Activated naive CD8-positive, alpha-beta T cell treated with anti-CD3 and anti-CD28 coated beads, Interleukin-2, amount 10 ng/mL, durations not matched to agents 7 days and 5 days (primary cell): Measurements from ENCODE around the gene NMRK1. TPM values are rescaled to one million over a fixed set of nuclear protein-coding genes. Genes with fewer than 3 reads are reported as not detected.

ENCODE experiments used
- ATAC-seq: fragments of 150-1000 bp; cut with Tn5 transposase; one replicate; pipeline ENCODE4 v1.10.0; 2021; ENCODE audit warnings: low read depth, moderate library complexity
- POLR2A ChIA-PET: fragments of 350-600 bp; sonication (Branson Sonifier 250); formaldehyde crosslinking; loops from one replicate; lab custom pipeline; 2021; ENCODE audit warnings: antibody characterized with exemption; lab: Charles Lee
- DNase-seq: peaks from one replicate; pipeline ENCODE4 v3.0.0; 2021
- H3K27ac Mint-ChIP-seq: one replicate; pipeline ENCODE4 v1.8.0; 2022; ENCODE audit warnings: mild to moderate bottlenecking, mixed read lengths
- H3K27me3 Mint-ChIP-seq: one replicate; pipeline ENCODE4 v1.8.0; 2022; ENCODE audit warnings: mild to moderate bottlenecking, moderate library complexity, mixed read lengths
- H3K36me3 Mint-ChIP-seq: one replicate; pipeline ENCODE4 v1.8.0; 2021; ENCODE audit warnings: mild to moderate bottlenecking, mixed read lengths
- H3K4me1 Mint-ChIP-seq: one replicate; pipeline ENCODE4 v1.8.0; 2021; ENCODE audit warnings: mixed read lengths
- H3K4me3 Mint-ChIP-seq: one replicate; pipeline ENCODE4 v1.8.0; 2022; ENCODE audit warnings: mild to moderate bottlenecking, moderate library complexity, mixed read lengths
- H3K9me3 Mint-ChIP-seq: one replicate; pipeline ENCODE4 v1.8.0; 2021; ENCODE audit warnings: mixed read lengths
- total RNA-seq, 2 experiments: library from RNA; stranded (reverse); gene quantifications; one replicate each; pipeline ENCODE4 v1.2.3, GENCODE V29; 2021

Gene NMRK1
- total RNA-seq, 2 experiments from 2014 or later = 45.0 to 46.2 TPM

DNA sequence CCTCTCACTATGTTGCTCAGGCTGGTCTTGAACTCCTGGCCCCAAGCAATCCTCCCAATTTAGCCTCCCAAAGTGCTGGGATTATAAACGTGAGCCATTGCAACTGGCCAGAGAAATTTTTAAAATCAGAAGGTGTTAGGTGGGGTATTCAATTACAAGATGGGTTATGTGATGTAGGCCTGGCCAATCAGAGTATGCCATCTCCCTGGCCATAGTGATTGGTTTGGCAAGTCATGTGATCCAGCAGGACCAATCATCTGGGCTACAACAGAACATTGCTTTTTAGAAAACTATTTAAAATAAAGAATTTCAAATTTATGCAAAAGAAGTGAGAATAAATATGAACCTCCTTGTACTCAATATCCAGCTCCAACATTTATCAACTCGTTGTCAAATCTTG lies 22.4 kb downstream of the NMRK1 start:
- no peaks in the 10 kb centered on the region for H3K4me1 Mint-ChIP-seq
- DNase-seq (no peak), ATAC-seq (no peak)
- H3K9me3 Mint-ChIP-seq = no peaks in the 10 kb centered on the region
- POLR2A ChIA-PET = no interaction called here
- H3K4me3 Mint-ChIP-seq = no peak overlapping the region
- H3K27ac Mint-ChIP-seq = no peak overlapping the region
- peaks cover 7% of the 10 kb centered on the region for H3K36me3 Mint-ChIP-seq
- no peaks in the 10 kb centered on the region for H3K27me3 Mint-ChIP-seq

DNA sequence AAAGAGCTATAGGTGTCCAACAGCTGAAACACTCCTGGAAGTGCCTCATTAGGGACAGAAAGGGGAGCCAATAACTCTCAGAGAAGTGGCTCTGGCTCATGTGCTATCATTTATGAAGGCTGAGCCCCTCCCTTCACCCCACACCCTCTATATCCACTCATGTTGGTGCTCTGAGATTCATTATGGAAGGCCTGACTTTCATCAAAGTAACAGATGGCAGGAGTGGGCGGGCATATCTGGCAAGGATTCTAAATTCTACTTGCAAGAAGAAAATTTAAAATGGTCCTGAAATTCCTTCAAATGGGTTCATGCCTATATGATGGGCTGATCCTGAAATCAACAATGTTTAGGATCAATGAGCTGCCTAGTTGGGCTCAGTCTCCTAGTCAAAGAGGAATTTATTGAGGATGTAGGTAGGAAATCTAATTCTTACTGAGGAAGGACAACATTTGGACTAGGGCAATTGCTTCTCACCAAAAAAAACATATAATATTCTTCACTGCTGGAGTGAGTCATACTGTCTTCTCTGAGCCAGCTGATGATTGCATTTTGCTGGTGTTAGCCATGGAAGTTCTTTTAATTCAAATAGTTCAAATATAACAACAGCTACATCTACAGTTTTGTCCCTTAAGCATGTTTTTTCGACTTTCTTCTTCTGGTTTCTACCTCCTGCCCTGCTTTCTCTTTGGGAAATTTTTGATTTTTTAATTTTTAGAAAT lies 23.5 kb downstream of the NMRK1 start:
- Mint-ChIP-seq H3K4me3 (no peak overlapping the region), H3K36me3 (peaks cover 10% of the 10 kb centered on the region), H3K9me3 (peaks cover 1% of the 10 kb centered on the region), H3K27ac (no peak overlapping the region), H3K4me1 (no peaks in the 10 kb centered on the region), H3K27me3 (no peaks in the 10 kb centered on the region)
- POLR2A ChIA-PET = interaction anchor here (1.0 kb wide), 1 partner anchor 36 kb away, joined by 3 read pairs; the partner anchor contains the start of gene CARNMT1
- ATAC-seq = no peak
- no peak for DNase-seq

DNA sequence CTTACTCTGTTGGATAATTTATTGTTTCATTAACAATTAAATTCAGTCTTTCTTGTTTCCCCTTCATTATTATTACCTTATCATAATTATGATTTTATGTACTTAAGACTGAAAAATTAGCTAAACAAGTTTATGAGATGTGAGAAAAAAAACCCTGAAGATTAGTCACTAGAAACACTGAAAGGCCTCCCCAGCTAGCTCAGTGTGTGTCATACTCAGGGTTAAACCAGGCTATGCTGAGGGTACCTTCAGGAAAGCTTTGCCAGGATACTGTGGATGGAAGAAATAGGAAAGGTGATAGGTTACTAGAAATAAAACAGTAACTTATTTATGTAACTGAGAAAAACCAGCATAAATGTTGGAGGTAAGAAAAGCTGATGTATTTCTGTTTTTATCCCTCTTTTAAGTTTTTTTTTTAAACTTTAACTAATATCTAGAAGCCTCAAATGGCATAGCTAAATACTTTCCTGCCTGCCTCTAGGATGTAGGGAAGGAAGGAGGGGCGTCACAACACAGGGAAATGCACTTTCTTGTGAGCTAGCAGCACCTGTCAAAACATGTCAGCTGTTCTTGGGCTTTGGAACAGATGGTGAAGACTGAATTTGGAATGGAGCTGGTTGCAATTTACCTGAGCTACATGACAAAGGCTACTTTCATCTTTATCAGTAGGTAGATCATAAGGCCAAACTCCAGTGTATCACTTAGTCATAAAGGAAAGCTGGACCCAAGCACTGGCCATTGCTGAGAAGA lies 24.2 kb downstream of the NMRK1 start:
- Mint-ChIP-seq H3K27ac (no peak overlapping the region), H3K36me3 (peaks cover 10% of the 10 kb centered on the region), H3K27me3 (no peaks in the 10 kb centered on the region), H3K9me3 (peaks cover 1% of the 10 kb centered on the region), H3K4me3 (no peak overlapping the region), H3K4me1 (no peaks in the 10 kb centered on the region)
- DNase-seq (no peak), ATAC-seq (no peak)
- POLR2A ChIA-PET = interaction anchor here (1.0 kb wide), 1 partner anchor 35 kb away, joined by 3 read pairs; the partner anchor contains the start of gene CARNMT1

DNA sequence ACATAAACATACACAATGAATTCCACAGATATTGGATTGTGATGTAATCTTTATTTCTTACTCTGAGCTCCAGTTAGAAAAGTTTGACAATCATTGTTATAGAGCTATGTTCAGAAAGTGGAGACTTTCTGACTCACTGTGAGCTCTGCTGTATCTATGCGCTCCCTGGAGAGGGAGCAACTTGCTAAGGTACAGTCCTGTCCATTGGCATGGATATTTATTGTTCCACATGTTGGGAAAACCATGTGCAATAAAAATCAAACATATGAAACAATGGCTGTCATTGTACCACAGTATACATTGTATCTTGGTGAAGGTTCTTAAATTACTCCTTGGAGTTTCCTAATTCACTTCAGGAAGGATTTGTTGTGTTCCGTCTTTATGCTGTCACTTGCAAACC lies 26.8 kb downstream of the NMRK1 start:
- ATAC-seq (no peak), DNase-seq (no peak)
- peaks cover 5% of the 10 kb centered on the region for H3K36me3 Mint-ChIP-seq
- H3K4me3 Mint-ChIP-seq = no peak overlapping the region
- H3K4me1 Mint-ChIP-seq = no peaks in the 10 kb centered on the region
- POLR2A ChIA-PET = interaction anchor here (0.5 to 0.6 kb wide), 2 partner anchors 24 to 32 kb away, joined by 3 read pairs; no protein-coding TSS in a partner anchor
- no peak overlapping the region for H3K27ac Mint-ChIP-seq
- H3K27me3 Mint-ChIP-seq = no peaks in the 10 kb centered on the region
- peaks cover 1% of the 10 kb centered on the region for H3K9me3 Mint-ChIP-seq

DNA sequence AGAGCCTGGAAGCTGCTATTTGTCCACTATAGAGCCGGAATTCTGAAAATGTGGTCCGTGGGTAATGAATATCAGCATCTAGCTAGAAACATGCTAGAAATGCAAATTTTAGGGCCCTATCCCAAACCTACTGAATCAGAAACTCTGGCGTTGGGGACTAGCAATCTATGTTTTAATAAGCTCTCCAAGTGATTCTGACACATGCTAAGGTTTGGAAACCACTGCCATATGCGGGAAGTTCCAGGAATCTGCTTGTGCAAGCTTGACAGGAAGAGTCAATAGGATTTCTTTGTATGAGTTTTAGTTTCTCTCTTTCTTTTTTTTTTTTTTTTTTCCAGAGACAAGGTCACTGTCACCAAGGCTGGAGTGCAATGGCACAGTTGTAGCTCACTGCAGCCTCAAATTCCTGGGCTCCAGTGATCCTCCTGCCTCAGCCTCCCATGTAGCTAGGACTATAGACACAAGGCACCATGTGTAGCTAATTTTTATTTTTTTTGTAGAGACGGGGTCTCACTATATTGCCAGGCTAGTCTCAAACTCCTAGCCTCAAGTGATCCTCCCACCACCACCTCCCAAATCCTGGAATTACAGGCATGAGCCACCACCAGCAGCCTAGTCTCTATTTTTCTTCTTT lies 33.5 kb downstream of the NMRK1 start:
- DNase-seq = no peak
- peaks cover 3% of the 10 kb centered on the region for H3K9me3 Mint-ChIP-seq
- H3K27me3 Mint-ChIP-seq = peaks cover 2% of the 10 kb centered on the region
- no peaks in the 10 kb centered on the region for H3K4me1 Mint-ChIP-seq
- no peak overlapping the region for H3K27ac Mint-ChIP-seq
- peaks cover under 1% of the 10 kb centered on the region for H3K36me3 Mint-ChIP-seq
- POLR2A ChIA-PET = no interaction called here
- ATAC-seq = no peak
- no peak overlapping the region for H3K4me3 Mint-ChIP-seq

DNA sequence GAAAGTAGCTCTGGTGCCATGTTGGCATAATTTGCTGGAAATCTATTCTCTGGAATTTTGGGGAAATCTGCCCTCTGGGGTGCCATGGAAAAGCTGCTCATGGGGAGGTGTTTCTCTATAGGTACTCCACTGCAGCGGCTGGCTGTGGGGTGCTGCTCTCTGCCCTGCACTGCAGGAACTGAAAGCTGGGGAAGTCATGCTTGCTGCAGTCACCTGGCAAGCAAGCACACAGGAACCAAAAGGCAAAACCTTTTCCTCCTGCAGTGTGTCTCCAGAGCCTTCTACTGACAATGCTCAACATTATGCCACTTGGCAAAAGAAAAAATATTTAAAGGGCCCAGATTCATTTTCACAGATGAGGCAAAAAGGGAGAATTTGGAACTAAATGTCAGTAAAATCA lies 34.1 kb downstream of the NMRK1 start:
- Mint-ChIP-seq H3K27ac (no peak overlapping the region), H3K36me3 (no peaks in the 10 kb centered on the region)
- no peak for ATAC-seq

DNA sequence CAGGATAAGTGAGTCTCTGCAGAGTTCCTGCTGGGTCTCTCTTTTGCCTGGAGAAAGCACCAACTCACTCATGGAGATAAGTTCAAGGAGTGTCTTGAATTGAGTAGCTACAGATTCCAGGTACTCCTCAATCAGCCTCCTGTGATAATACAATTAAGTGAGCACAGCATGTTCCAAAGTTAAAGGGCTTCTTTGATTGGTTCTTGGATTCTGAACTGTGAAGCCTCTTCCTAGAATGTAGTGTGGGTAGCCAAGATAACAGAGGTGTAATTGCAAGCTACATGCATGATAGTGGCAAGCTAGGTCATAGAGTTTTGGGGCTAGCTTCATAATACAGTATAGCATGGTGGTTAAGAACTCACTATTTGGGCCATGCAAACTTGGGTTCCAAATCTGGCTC lies 36.7 kb downstream of the NMRK1 start:
- Mint-ChIP-seq H3K4me1 (no peaks in the 10 kb centered on the region), H3K27me3 (peaks cover 4% of the 10 kb centered on the region), H3K36me3 (no peaks in the 10 kb centered on the region), H3K27ac (no peak overlapping the region), H3K9me3 (peaks cover 3% of the 10 kb centered on the region), H3K4me3 (no peak overlapping the region)
- DNase-seq = no peak
- POLR2A ChIA-PET = no interaction called here
- no peak for ATAC-seq

More for the DNA sequence above, 34.1 kb downstream of the NMRK1 start:
- Mint-ChIP-seq H3K4me1 (no peaks in the 10 kb centered on the region), H3K27me3 (peaks cover 2% of the 10 kb centered on the region), H3K9me3 (peaks cover 3% of the 10 kb centered on the region), H3K4me3 (no peak overlapping the region)
- DNase-seq = no peak
- POLR2A ChIA-PET = no interaction called here

DNA sequence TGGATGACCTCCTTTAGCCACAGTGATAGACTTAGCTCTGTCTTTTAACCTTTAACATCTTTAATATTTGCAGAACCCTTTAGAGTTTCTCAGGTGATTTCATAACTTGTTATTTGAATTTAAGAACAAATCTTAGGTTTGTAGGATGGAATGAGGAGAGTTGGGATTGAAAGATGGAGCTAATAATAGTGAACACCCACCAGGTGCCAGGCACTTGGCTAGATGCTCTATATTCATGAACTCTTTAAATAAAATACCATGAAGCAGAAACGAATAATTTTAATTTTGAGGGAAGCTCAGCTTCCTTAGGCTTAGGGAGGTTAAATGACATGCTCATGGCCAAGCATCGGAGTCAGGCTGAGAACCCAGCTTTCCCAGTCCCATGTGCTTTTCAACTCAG lies 40.4 kb downstream of the NMRK1 start:
- ATAC-seq = no peak
- no peak overlapping the region for H3K27ac Mint-ChIP-seq
- POLR2A ChIA-PET = no interaction called here
- H3K27me3 Mint-ChIP-seq = peaks cover 14% of the 10 kb centered on the region
- H3K36me3 Mint-ChIP-seq = no peaks in the 10 kb centered on the region
- no peaks in the 10 kb centered on the region for H3K4me1 Mint-ChIP-seq
- no peak overlapping the region for H3K4me3 Mint-ChIP-seq
- peaks cover 1% of the 10 kb centered on the region for H3K9me3 Mint-ChIP-seq
- DNase-seq = no peak

DNA sequence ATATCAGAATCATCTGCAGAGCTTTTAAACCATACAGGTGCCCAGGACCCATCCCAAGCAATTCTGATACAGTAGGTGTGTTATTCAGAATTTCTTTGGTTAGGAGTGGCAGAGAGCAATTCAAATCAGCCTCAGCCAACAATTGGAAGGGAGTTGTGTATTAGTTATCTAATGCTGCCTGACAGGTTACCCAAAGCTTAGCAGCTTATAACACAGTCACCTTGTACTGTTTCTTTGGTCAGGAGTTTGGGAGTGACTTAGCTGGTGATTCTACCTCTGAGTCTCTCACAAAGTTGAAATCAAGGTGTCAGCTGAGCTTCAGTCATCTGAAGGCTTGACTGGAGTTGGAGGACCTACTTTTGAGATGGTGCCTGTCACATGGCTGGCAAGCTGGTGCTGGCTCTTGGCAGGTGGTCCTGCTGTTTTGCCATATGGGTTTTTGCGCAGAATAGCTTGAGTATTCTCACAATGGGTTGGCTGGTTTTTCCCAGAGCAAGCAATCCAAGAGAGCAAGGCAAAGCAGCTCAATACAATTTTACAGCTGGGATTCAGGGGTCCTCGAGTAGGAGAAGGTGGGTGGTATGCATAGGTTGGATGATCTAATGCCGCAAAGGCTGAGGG lies 41.1 kb downstream of the NMRK1 start:
- Mint-ChIP-seq H3K27me3 (peaks cover 14% of the 10 kb centered on the region), H3K27ac (no peak overlapping the region)

DNA sequence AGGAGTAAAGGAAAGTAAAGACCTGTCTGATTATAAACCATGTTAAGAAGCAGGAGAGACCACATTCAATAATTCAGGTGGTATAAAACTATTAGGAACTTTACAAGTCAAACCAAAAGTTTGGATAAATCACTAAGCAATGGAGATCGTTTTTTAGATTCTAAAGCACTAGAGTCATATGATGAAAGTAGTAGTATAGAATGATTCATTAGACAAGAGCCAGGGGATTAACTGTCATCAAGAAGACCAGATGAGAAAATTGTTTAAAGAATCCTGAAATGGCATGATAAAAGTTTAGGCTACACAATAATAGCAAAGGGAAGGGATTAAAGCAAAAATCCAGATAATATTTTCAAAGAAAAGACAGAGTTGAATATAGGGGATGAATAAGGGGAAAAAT lies 46.9 kb downstream of the NMRK1 start:
- Mint-ChIP-seq H3K27me3 (peaks cover 11% of the 10 kb centered on the region), H3K27ac (no peak overlapping the region), H3K4me3 (no peak overlapping the region), H3K4me1 (no peaks in the 10 kb centered on the region), H3K36me3 (no peaks in the 10 kb centered on the region), H3K9me3 (no peaks in the 10 kb centered on the region)
- POLR2A ChIA-PET = no interaction called here
- DNase-seq (no peak), ATAC-seq (no peak)

More for the DNA sequence above, 41.1 kb downstream of the NMRK1 start:
- Mint-ChIP-seq H3K4me3 (no peak overlapping the region), H3K4me1 (no peaks in the 10 kb centered on the region), H3K36me3 (no peaks in the 10 kb centered on the region), H3K9me3 (peaks cover 1% of the 10 kb centered on the region)
- no peak for DNase-seq
- POLR2A ChIA-PET = no interaction called here
- ATAC-seq = no peak

DNA sequence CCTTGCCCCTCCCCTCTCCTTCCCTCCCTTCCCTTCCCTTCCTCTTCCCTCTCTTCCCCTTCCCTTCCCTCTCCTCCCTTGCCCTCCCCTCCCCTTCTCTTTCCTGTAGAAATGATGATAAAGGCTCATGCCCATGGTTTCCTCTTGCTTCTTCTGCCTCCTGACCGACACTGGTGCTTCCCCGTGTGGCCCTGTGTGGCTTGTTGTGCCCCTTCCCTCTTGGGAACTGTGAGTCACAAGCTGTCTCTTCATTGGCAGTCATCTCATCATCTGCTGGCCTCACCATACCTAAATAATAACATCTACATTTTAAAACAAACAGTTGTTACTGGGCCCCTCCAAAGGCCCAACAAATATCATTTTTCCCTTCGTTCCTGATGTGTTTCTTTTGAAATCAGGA lies 48.2 kb downstream of the NMRK1 start:
- POLR2A ChIA-PET = no interaction called here
- Mint-ChIP-seq H3K4me1 (no peaks in the 10 kb centered on the region), H3K27me3 (peaks cover 10% of the 10 kb centered on the region), H3K27ac (no peak overlapping the region), H3K9me3 (no peaks in the 10 kb centered on the region), H3K4me3 (no peak overlapping the region), H3K36me3 (no peaks in the 10 kb centered on the region)
- DNase-seq (no peak), ATAC-seq (no peak)

DNA sequence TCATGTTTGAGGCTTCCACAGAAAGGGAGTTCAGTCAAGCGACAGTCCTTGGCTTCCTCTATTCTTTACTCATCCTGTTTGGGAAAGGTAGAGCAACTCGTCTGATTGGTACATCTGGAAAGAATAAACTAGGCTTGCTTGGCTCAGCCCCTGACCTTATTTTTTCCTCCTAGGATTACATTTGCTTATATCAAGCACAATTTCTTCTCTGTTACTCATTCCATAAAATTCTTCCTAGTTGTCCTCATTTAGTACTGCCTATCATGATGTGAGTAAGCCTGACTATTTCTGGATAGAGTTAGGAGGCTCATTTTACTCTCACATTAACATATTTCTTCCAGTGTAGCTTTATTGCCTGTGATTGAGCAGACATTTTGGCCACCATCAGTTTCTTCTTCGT lies 48.9 kb downstream of the NMRK1 start:
- no peak overlapping the region for H3K27ac Mint-ChIP-seq
- H3K4me3 Mint-ChIP-seq = no peak overlapping the region
- no peaks in the 10 kb centered on the region for H3K9me3 Mint-ChIP-seq
- POLR2A ChIA-PET = no interaction called here
- H3K36me3 Mint-ChIP-seq = no peaks in the 10 kb centered on the region
- H3K27me3 Mint-ChIP-seq = peaks cover 8% of the 10 kb centered on the region
- DNase-seq (no peak), ATAC-seq (no peak)
- no peaks in the 10 kb centered on the region for H3K4me1 Mint-ChIP-seq

DNA sequence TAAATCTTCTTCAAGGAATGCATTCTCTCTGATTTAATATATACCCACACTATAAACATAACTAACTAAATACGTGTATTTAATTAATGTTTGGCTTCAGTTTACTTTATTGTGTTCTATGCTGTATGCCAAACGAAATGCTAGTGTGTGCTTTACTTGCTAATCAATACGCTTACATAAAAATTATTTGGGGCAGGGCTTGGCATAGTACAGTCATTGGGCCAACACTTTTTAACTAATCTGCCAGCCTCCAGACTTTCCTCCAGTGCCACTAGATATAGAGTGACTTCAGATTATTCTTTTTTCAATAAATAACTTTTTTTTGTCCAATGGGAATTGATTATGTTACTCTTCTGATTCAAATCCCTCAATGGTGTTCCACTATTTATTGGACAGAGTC lies 51.2 kb downstream of the NMRK1 start:
- DNase-seq = no peak
- Mint-ChIP-seq H3K27ac (no peak overlapping the region), H3K4me1 (no peaks in the 10 kb centered on the region), H3K9me3 (no peaks in the 10 kb centered on the region), H3K4me3 (no peak overlapping the region), H3K27me3 (peaks cover 7% of the 10 kb centered on the region), H3K36me3 (no peaks in the 10 kb centered on the region)
- ATAC-seq = no peak
- POLR2A ChIA-PET = no interaction called here
